ENCODE results near the gene SGCD. TPM values are rescaled to one million over a fixed set of nuclear protein-coding genes. Genes with fewer than 3 reads are reported as not detected.
"Not testable (repeated sequence)": the region's sequence is repeated elsewhere in the genome, so short reads cannot be mapped to it uniquely, and the experiment has no call there.

SGCD gene
- total RNA-seq, 1 experiment from 2014 or later: 0.29 TPM

GRCh38 chr5:156621719-156622118 lies 294.8 kb downstream of the SGCD start:
- no peak for DNase-seq (ENCODE audit: low read depth)

GRCh38 chr5:156623381-156624040 lies 296.5 kb downstream of the SGCD start:
- no peak for DNase-seq (ENCODE audit: low read depth)

- DNase-seq (ENCODE audit: low read depth): no peak
Measured at GRCh38 chr5:156624686-156625085, 297.7 kb downstream of the SGCD start.

GRCh38 chr5:156628421-156628820 lies 301.5 kb downstream of the SGCD start:
- DNase-seq (ENCODE audit: low read depth): no peak

- no peak for DNase-seq (ENCODE audit: low read depth)
Measured at GRCh38 chr5:156631005-156631404, 304.0 kb downstream of the SGCD start.

- no peak for DNase-seq (ENCODE audit: low read depth)
Measured at GRCh38 chr5:156634301-156634700, 307.3 kb downstream of the SGCD start.

- DNase-seq (ENCODE audit: low read depth): no peak
Measured at GRCh38 chr5:156640691-156641241, 313.8 kb downstream of the SGCD start.

- no peak for DNase-seq (ENCODE audit: low read depth)
Measured at GRCh38 chr5:156641686-156642085, 314.7 kb downstream of the SGCD start.

GRCh38 chr5:156647034-156647451 lies 320.1 kb downstream of the SGCD start:
- no peak for DNase-seq (ENCODE audit: low read depth)

GRCh38 chr5:156654444-156654843 lies 327.5 kb downstream of the SGCD start:
- no peak for DNase-seq (ENCODE audit: low read depth)

GRCh38 chr5:156655732-156656131 lies 328.8 kb downstream of the SGCD start:
- no peak for DNase-seq (ENCODE audit: low read depth)

GRCh38 chr5:156664832-156665231 lies 337.9 kb downstream of the SGCD start:
- not testable (repeated sequence) for DNase-seq (ENCODE audit: low read depth)

- DNase-seq (ENCODE audit: low read depth): not testable (repeated sequence)
Measured at GRCh38 chr5:156666686-156667085, 339.7 kb downstream of the SGCD start.

GRCh38 chr5:156667616-156668015 lies 340.7 kb downstream of the SGCD start:
- no peak for DNase-seq (ENCODE audit: low read depth)

- no peak for DNase-seq (ENCODE audit: low read depth)
Measured at GRCh38 chr5:156669416-156669815, 342.5 kb downstream of the SGCD start.

- DNase-seq (ENCODE audit: low read depth): no peak
Measured at GRCh38 chr5:156670615-156671014, 343.7 kb downstream of the SGCD start.

GRCh38 chr5:156675395-156675794 lies 348.4 kb downstream of the SGCD start:
- DNase-seq (ENCODE audit: low read depth): no peak

- no peak for DNase-seq (ENCODE audit: low read depth)
Measured at GRCh38 chr5:156677963-156678362, 351.0 kb downstream of the SGCD start.

GRCh38 chr5:156678484-156678883 lies 351.5 kb downstream of the SGCD start:
- DNase-seq (ENCODE audit: low read depth): no peak

GRCh38 chr5:156680831-156681230 lies 353.9 kb downstream of the SGCD start:
- DNase-seq (ENCODE audit: low read depth): no peak

- DNase-seq (ENCODE audit: low read depth): no peak
Measured at GRCh38 chr5:156681265-156681664, 354.3 kb downstream of the SGCD start.

- DNase-seq (ENCODE audit: low read depth): no peak
Measured at GRCh38 chr5:156682971-156683370, 356.0 kb downstream of the SGCD start.

GRCh38 chr5:156683509-156683908 lies 356.5 kb downstream of the SGCD start:
- no peak for DNase-seq (ENCODE audit: low read depth)
